Measurements from ENCODE around the gene RGS12. TPM values are rescaled to one million over a fixed set of nuclear protein-coding genes. Genes with fewer than 3 reads are reported as not detected.

The RGS12 gene
- total RNA-seq, 2 experiments from 2014 or later: 7.4 to 7.5 TPM

DNA sequence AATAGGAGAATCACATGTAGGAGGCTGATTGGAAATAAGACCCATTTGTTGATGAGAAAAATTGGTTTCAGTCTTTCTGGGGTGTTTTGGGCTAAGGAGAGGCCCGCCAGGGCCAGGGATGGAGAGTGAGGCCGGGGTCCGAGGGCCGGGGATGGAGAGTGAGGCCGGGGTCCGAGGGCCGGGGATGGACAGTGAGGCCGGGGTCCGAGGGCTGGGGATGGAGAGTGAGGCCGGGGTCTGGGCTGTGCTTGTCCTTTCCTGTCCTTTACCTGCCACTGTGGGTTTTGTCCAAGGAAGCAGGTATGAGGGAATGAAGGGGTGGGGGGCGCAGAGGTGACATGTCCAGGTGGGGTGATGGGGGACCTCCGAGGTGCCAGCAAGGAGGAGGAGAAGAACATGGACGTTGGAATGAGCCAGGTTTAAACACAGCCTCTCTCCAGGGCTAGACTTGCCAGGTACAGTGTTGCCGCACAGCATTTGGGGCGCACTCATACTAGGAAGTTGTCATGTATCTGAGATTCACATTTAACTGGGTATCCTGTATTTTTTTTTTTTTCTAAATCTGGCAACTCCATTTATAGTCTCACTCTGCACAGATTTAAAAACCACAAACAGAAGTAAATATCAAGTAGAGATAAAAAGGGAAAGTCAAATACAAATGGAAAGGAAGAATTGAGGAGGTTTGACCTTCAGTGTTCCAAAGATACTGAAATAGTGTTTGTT, 8.8 kb downstream of the RGS12 start:
- peak overlapping the region; percentile 53 for H3K27ac Mint-ChIP-seq
- no peaks in the 10 kb centered on the region for H3K36me3 Mint-ChIP-seq (ENCODE audit: low read depth)
- H3K9me3 Mint-ChIP-seq: no peaks in the 10 kb centered on the region
- ChIA-PET POLR2A (no interaction called here), CTCF (no interaction called here)
- peak overlapping the region; percentile 8 for H3K4me3 Mint-ChIP-seq
- DNase-seq: no peak
- peaks cover 27% of the 10 kb centered on the region for H3K27me3 Mint-ChIP-seq
- H3K4me1 Mint-ChIP-seq: peaks cover 51% of the 10 kb centered on the region

DNA sequence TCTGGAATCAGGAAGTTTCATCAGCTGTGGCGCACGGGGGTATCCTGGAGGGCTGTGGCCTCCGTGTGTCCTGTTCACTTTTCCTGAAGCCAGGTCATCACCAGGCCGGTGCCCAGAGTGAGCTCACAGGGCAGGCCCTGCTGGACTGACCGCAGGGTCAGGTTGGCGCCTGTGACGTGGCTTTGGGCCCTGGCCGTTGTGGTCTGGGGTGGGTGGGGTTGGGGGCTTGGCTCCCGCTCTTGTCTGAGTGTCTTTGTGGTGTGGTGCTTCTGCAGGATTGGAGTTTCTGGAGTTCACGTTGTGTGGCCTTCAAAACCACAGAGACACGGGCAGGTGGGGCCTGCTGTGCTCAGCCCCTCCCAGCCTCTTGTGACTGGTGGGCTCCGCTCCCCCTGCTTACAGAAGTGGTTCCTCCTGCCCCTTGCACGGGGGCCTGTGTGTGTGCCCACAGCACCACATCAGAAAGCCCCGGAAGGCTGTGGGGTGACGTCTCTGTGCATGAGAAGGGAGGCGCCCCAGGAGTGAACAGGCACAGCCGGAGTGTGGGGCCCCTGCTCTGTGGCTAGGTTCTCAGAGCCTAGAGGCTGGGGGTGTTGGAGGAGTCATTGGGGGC, 9.5 kb downstream of the RGS12 start:
- H3K4me1 Mint-ChIP-seq: peaks cover 51% of the 10 kb centered on the region
- H3K27me3 Mint-ChIP-seq: peaks cover 23% of the 10 kb centered on the region
- H3K4me3 Mint-ChIP-seq: peak overlapping the region; percentile 62
- POLR2A ChIA-PET: interaction anchor here (1.2 kb wide), 1 partner anchor 9 kb away, joined by 3 read pairs; no protein-coding TSS in a partner anchor
- peak; percentile 81 for DNase-seq
- CTCF ChIA-PET: no interaction called here
- H3K36me3 Mint-ChIP-seq (ENCODE audit: low read depth): no peaks in the 10 kb centered on the region
- H3K27ac Mint-ChIP-seq: peak overlapping the region; percentile 78
- H3K9me3 Mint-ChIP-seq: no peaks in the 10 kb centered on the region

DNA sequence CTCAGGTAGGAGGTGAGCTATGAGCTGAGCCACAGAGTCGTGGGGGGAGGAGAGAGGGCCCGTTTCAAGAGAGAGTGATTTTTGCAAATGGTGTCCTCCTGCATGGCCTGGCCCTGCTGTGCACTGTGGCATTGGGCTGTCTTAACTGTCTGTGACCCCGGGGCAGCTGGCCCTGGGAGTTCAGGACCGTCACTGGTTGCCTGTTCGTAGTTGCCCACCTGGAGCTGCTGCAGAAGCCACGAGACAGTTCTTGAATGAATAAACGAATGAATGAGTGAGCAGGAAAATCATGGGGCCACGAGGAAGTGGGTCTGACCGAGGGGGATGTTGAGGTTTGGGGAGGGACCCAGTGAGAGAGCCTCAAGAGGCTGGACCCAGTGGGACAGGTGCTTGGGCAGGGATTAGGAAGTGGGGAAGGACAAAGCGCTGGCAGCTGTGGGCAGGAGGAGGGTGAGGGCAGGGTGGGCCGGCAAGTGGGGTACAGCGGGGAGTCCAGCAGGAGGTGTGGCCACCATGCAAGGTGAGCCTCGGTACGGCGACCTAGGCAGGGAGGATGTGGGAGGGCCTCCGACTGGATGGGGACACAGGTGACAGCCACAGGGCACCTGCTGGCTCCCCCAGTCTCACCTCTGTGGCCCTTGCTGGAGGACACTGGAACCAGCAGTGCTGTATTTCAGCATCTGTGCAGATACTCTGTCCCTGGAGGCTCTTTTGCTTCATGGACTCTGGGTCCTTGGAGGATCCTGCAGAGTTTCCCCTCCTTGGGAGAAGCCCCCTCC, 10.2 kb downstream of the RGS12 start:
- DNase-seq: peak; percentile 58
- peak overlapping the region; percentile 78 for H3K27ac Mint-ChIP-seq
- CTCF ChIA-PET: no interaction called here
- H3K36me3 Mint-ChIP-seq (ENCODE audit: low read depth): no peaks in the 10 kb centered on the region
- peaks cover 18% of the 10 kb centered on the region for H3K27me3 Mint-ChIP-seq
- POLR2A ChIA-PET: interaction anchor here (0.9 to 1.2 kb wide), 3 partner anchors 10 to 106 kb away, joined by 3 to 5 read pairs (median 3); no protein-coding TSS in a partner anchor
- H3K4me1 Mint-ChIP-seq: peaks cover 51% of the 10 kb centered on the region
- H3K4me3 Mint-ChIP-seq: peak overlapping the region; percentile 62
- H3K9me3 Mint-ChIP-seq: no peaks in the 10 kb centered on the region

DNA sequence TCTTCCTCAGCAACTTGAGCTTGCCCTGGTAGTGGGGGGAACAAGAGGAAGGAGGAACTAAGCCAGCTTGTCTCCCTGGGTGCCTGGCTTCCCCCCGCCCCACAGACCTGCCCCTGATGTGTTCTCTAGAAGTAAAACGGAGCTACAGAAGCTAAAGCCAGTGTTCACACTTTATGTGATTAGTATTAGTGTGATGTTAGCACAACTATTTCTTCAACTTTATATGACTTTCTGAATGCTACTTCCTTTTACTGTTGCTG, 10.7 kb downstream of the RGS12 start:
- ChIA-PET CTCF (no interaction called here), POLR2A (interaction anchor here (0.9 to 1.2 kb wide), 3 partner anchors 10 to 106 kb away, joined by 3 to 5 read pairs (median 3); no protein-coding TSS in a partner anchor)
- Mint-ChIP-seq H3K27ac (no peak overlapping the region), H3K27me3 (peaks cover 14% of the 10 kb centered on the region), H3K9me3 (no peaks in the 10 kb centered on the region), H3K4me3 (no peak overlapping the region), H3K36me3 (ENCODE audit: low read depth) (no peaks in the 10 kb centered on the region), H3K4me1 (peaks cover 51% of the 10 kb centered on the region)
- no peak for DNase-seq

DNA sequence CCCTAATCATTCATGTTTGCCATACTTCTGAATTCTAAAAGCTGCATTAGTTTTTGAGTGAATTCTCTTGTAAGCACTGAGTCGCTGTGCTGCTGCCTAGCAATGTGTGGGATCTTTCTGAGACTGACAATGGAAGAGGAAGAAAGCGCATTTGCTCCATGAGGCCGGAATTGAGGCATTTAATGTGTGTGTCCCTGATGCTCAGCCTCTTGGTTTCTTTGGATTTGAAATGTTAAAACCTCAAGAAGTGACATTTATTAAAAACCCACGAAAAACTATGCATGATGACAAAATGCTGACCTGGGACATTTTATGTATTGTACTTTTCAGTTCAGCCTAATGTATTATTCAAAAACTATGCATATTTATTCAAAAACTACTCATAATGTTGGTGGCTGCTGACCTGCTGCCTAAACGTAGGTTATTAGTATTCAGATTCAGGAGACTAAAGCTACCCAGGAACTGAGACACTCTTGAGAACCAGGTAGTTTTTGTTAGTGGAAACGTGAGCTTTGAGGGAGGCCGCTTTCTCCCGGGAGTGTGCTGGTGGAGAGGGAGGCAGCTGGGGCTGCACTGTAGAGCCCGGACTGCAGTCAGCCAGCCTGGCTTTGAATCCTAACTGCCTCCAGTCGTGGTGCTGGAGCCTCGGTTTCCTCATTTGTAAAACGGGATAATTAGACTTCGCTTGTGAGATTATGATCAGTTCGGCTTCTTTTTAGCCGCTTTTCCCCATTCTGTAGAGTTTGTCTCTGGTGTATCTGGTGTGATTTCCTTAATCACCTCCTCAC, 11.3 kb downstream of the RGS12 start:
- H3K4me1 Mint-ChIP-seq: peaks cover 51% of the 10 kb centered on the region
- H3K9me3 Mint-ChIP-seq: no peaks in the 10 kb centered on the region
- peaks cover 9% of the 10 kb centered on the region for H3K27me3 Mint-ChIP-seq
- ChIA-PET CTCF (no interaction called here), POLR2A (interaction anchor here (0.9 to 1.1 kb wide), 2 partner anchors 100 to 107 kb away, joined by 3 to 5 read pairs; no protein-coding TSS in a partner anchor)
- no peak for DNase-seq
- H3K36me3 Mint-ChIP-seq (ENCODE audit: low read depth): no peaks in the 10 kb centered on the region
- H3K27ac Mint-ChIP-seq: no peak overlapping the region
- no peak overlapping the region for H3K4me3 Mint-ChIP-seq

DNA sequence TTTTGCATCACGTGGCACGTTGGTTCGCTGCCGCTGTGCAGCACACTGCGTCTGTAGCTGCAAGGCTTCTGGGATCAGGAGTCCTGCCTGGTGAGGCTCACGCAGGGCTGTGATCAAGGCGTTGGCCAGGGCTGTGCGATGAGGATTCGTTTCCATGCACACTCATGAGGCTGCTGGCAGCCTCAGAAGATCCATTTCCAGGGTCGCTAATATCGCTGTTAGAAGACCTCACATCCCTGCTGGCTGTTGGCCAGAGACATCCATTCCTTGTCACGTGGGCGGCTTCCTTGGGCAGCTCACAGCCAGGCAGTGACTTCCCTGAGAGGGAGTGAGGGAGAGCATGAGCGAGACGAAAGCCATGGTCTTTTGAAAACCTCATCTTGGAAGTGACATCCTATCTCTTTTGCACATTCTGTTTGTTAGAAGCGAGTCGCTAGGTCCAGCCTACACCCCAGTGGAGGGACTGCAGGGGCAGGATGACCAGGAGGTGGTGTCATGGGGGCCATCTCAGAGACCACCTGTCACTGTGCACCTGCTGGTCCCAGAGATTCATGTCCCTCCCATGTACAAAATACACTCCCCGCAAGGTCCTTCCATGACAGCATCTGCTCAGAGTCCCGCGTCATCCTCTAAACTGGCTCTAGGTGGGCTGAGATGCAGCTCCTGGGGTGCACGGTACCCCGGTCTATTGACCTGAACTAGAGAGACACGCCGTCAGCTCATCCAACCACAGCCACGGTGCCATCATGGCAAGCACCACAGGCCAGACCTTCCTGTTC, 12.2 kb downstream of the RGS12 start:
- POLR2A ChIA-PET: no interaction called here
- Mint-ChIP-seq H3K4me3 (no peak overlapping the region), H3K36me3 (ENCODE audit: low read depth) (no peaks in the 10 kb centered on the region), H3K27ac (peak overlapping the region; percentile 73), H3K9me3 (no peaks in the 10 kb centered on the region), H3K4me1 (peaks cover 51% of the 10 kb centered on the region), H3K27me3 (peaks cover 4% of the 10 kb centered on the region)
- no peak for DNase-seq
- CTCF ChIA-PET: no interaction called here

DNA sequence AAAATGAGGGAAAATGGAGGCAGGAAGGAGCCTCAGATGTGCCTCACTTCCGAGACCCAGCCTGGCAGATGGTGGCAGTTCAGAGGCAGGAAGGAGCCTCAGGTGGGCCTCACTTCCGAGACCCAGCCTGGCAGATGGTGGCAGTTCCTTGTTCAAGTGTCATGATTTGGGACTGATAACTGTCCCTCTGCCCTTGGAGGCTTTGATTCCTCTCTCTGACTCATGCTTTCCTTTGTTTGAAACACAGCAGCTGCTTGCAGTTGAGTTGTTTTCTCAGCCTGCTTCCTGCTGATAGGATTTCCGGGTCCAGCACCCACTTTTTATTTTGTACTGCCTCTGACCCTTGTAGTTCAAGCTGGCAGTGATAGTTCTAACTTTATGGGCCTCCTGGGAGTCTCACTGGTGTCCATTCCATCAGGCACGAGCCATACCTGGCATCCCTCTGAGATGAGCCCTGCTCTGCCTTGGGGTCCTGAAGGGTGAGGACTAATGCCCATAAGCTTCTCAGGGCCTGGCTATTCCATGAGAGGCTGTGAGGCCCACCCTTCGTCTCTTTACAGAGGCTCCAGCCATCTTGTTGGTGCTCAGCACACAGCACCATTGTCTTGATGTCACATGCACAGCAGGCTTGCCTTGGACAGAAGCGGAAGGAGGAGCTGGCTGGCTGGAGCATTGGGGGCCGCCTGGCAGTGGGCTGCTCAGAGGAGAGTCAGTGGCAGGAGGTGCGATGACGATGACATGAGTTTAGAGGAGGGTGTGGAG, 13.0 kb downstream of the RGS12 start:
- no peak overlapping the region for H3K4me3 Mint-ChIP-seq
- H3K27me3 Mint-ChIP-seq: peaks cover 4% of the 10 kb centered on the region
- DNase-seq: peak; percentile 45
- no peaks in the 10 kb centered on the region for H3K36me3 Mint-ChIP-seq (ENCODE audit: low read depth)
- peaks cover 51% of the 10 kb centered on the region for H3K4me1 Mint-ChIP-seq
- POLR2A ChIA-PET: no interaction called here
- H3K9me3 Mint-ChIP-seq: no peaks in the 10 kb centered on the region
- H3K27ac Mint-ChIP-seq: peak overlapping the region; percentile 73
- CTCF ChIA-PET: no interaction called here

DNA sequence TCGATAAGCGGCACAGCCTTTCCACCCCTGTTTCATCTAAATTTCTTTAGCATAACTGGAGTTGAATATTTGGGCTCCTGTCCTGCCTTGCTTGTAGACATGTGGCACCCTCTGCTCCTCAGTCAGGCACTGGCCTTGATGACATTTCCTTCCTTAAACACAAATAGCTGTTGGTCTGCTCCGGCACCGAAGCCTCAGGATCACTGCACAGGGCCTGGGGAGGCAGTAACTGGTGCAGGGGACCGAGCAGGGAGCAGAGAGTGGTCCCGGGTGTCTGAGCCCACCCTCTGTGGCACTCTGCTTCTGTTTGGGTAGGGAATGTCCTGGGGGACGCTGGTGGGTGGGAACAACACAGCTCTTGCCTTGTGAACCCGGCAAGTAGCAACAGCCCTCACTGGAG, 13.6 kb downstream of the RGS12 start:
- CTCF ChIA-PET: no interaction called here

DNA sequence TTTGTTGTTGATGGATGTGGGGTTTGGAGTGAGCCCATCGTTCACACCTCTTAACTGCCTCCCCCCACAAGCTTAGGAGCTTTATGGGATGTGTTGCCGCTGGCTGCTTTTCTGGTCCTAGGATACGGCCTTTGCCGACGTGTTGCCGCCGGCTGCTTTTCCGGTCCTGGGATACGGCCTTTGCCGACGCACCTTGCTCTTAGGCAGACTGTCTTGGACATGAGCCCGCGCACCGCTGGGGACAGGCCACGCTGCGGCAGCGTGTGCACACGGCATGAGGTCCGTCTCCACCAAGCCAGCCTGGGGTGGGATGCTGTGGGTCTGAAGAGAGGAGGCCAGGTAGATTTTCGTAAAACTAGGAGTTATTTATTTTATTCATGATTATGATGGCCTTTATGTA, 14.2 kb downstream of the RGS12 start:
- H3K27ac Mint-ChIP-seq: no peak overlapping the region
- DNase-seq: no peak
- CTCF ChIA-PET: no interaction called here

More for the DNA sequence above, 13.6 kb downstream of the RGS12 start:
- Mint-ChIP-seq H3K9me3 (no peaks in the 10 kb centered on the region), H3K4me3 (no peak overlapping the region), H3K27me3 (peaks cover 4% of the 10 kb centered on the region), H3K27ac (no peak overlapping the region), H3K4me1 (peaks cover 46% of the 10 kb centered on the region), H3K36me3 (ENCODE audit: low read depth) (no peaks in the 10 kb centered on the region)
- DNase-seq: no peak
- POLR2A ChIA-PET: no interaction called here

DNA sequence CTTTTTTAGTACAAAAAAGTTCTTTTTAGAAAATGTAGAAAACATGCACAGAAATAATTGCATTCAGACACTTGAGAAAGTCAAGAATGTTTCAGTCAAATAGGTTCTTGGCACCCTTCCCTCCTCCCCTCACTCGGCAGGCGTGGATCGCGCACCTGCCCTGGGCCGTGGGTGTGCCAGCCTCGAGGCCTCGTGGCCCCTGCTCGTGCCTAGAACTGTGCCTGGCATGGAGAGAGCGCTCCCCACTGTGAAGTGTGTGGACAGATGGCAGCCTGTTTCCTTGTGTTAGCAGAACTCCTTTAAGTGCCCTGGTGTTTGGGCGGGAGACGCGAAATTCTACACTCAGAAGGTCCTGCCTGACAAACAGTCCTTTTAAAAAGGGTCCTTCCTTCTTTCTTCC, 14.7 kb downstream of the RGS12 start:
- Mint-ChIP-seq H3K27me3 (peaks cover 4% of the 10 kb centered on the region), H3K4me1 (peaks cover 36% of the 10 kb centered on the region), H3K27ac (no peak overlapping the region), H3K36me3 (ENCODE audit: low read depth) (no peaks in the 10 kb centered on the region), H3K9me3 (no peaks in the 10 kb centered on the region), H3K4me3 (no peak overlapping the region)
- ChIA-PET CTCF (no interaction called here), POLR2A (no interaction called here)
- no peak for DNase-seq

More for the DNA sequence above, 14.2 kb downstream of the RGS12 start:
- POLR2A ChIA-PET: no interaction called here
- H3K36me3 Mint-ChIP-seq (ENCODE audit: low read depth): no peaks in the 10 kb centered on the region
- no peaks in the 10 kb centered on the region for H3K9me3 Mint-ChIP-seq
- H3K4me3 Mint-ChIP-seq: no peak overlapping the region
- H3K4me1 Mint-ChIP-seq: peaks cover 40% of the 10 kb centered on the region
- peaks cover 4% of the 10 kb centered on the region for H3K27me3 Mint-ChIP-seq

DNA sequence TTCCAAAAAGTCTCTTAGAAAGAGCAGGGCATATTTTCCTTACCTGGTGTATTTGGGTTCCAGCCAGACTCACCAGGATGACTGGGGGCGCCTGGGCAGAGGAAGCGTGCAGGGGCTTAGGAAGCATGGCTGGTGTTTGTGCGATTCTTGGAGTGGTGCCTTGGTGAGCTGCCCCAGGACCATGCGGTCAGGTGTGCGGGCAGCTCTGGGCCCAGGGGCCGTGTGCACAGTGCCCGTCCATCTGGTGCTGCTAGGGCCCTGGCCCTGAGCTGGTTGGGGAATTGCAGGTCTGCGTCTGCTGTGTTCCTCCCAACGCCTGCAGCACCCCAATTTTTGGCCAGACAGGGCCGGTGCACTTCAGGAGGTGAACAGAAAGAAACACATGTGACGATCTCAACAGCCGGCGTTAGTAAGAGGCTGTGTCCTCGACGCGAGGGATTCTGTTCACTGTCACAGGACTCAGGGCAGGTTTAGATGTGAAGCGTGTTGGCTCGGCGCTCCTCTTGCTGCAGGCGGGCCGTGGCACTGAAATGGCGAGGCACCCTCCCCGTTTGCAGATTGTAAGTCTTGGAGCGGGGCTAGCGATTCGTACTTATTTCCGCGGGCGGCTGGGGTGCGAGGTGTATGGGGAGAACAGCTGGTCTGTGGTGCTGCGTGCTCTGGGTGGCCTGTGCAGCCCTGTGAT, 15.2 kb downstream of the RGS12 start:
- no peak for DNase-seq
- no peaks in the 10 kb centered on the region for H3K36me3 Mint-ChIP-seq (ENCODE audit: low read depth)
- no peak overlapping the region for H3K27ac Mint-ChIP-seq
- H3K27me3 Mint-ChIP-seq: peaks cover 4% of the 10 kb centered on the region
- H3K4me3 Mint-ChIP-seq: no peak overlapping the region
- ChIA-PET POLR2A (no interaction called here), CTCF (no interaction called here)
- peaks cover 30% of the 10 kb centered on the region for H3K4me1 Mint-ChIP-seq
- H3K9me3 Mint-ChIP-seq: no peaks in the 10 kb centered on the region

Data from activated CD4-positive, alpha-beta memory T cell treated with anti-CD3 and anti-CD28 coated beads, Interleukin-2, amount 10 ng/mL, durations not matched to agents 7 days and 5 days (primary cell).